HL-60 (cell line): ENCODE data around the gene FSTL5.

Source experiments
- GABPA ChIP-seq: IDR thresholded peaks from 2 replicates; pipeline ENCODE4 v1.6.1; 2012; ENCODE audit warnings: low read depth
- TF ChIP-seq, protein P1 (sequence below): IDR thresholded peaks from one replicate; pipeline ENCODE4 v1.5.1; 2011; ENCODE audit warnings: low read length, control low read depth, inconsistent platforms; ENCODE audit not compliant: insufficient read depth

DNA sequence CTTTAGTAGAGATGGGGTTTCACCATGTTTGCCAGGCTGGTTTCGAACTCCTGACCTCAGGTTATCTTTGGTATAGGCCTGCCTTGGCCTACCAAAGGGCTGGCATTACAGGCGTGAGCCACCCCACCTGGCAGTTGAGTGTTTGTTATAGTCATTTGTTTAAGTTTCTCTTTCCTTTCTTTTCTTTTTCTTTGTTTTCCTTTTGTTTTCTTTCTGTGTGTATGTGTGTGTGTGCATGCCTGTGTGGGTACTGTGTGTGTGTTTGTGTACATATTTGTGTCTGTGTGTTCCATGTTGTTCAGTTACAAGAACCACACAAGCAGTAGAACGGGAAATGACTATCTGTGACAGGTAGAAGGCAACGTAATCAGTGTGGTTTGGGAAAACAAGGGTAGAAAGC is 624.9 kb downstream of the FSTL5 start:
- TF ChIP-seq, protein P1, sequence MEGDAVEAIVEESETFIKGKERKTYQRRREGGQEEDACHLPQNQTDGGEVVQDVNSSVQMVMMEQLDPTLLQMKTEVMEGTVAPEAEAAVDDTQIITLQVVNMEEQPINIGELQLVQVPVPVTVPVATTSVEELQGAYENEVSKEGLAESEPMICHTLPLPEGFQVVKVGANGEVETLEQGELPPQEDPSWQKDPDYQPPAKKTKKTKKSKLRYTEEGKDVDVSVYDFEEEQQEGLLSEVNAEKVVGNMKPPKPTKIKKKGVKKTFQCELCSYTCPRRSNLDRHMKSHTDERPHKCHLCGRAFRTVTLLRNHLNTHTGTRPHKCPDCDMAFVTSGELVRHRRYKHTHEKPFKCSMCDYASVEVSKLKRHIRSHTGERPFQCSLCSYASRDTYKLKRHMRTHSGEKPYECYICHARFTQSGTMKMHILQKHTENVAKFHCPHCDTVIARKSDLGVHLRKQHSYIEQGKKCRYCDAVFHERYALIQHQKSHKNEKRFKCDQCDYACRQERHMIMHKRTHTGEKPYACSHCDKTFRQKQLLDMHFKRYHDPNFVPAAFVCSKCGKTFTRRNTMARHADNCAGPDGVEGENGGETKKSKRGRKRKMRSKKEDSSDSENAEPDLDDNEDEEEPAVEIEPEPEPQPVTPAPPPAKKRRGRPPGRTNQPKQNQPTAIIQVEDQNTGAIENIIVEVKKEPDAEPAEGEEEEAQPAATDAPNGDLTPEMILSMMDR: no peak
- TF ChIP-seq GABPA: no peak
